SH-SY5Y (cell line): ENCODE results near the gene KRTAP7-1.

Source experiments
- GATA2 ChIP-seq: IDR thresholded peaks from 2 replicates; pipeline ENCODE4 v1.6.1; 2011; ENCODE audit warnings: mild to moderate bottlenecking, low read depth, low read length
- GATA3 ChIP-seq: IDR thresholded peaks from 2 replicates; pipeline ENCODE4 v1.6.1; 2011; ENCODE audit warnings: low read depth, mild to moderate bottlenecking, low read length, moderate library complexity

DNA sequence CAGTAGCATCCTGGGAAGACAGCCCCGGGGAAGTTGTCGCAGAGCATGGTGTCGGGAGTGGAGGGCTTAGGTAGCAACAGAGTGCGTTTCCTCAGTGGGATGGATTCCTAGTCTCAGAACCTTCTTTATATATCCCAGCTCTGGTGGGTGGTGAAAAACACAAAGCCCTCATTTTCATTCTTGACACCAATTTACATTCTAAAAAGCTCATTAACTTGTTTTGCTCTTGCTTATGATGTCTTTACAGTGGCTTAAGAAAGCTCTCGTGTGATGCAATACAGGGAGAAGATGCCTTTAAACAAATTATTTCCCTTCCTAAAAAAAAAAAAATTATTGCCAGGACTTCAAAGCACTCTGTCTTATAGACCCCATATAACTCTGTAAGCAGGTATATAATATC lies 16.4 kb downstream of the KRTAP7-1 start, which contains the start of gene KRTAP8-1:
- no peak for TF ChIP-seq GATA2
- TF ChIP-seq GATA3: no peak
